ENCODE data around the gene NEURL3.

GRCh38 chr2:96529376-96530143 is 24.4 kb upstream of the NEURL3 start:
- TF ChIP-seq, protein P1, sequence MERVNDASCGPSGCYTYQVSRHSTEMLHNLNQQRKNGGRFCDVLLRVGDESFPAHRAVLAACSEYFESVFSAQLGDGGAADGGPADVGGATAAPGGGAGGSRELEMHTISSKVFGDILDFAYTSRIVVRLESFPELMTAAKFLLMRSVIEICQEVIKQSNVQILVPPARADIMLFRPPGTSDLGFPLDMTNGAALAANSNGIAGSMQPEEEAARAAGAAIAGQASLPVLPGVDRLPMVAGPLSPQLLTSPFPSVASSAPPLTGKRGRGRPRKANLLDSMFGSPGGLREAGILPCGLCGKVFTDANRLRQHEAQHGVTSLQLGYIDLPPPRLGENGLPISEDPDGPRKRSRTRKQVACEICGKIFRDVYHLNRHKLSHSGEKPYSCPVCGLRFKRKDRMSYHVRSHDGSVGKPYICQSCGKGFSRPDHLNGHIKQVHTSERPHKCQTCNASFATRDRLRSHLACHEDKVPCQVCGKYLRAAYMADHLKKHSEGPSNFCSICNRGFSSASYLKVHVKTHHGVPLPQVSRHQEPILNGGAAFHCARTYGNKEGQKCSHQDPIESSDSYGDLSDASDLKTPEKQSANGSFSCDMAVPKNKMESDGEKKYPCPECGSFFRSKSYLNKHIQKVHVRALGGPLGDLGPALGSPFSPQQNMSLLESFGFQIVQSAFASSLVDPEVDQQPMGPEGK (CRISPR knock-in tag; IDR thresholded peaks at IDR 0.05; ENCODE audit: borderline replicate concordance) = no peak
- TF ChIP-seq ZFP30 (CRISPR knock-in tag; IDR thresholded peaks at IDR 0.05) = no peak
- no peak for TF ChIP-seq CREB5 (CRISPR knock-in tag; IDR thresholded peaks at IDR 0.05; ENCODE audit: low read depth)
- TF ChIP-seq ISL1 (CRISPR knock-in tag; IDR thresholded peaks at IDR 0.05) = no peak
- no peak for TF ChIP-seq TCF4 (CRISPR knock-in tag; IDR thresholded peaks at IDR 0.05; ENCODE audit: borderline replicate concordance)
- TF ChIP-seq RARB (CRISPR knock-in tag; IDR thresholded peaks at IDR 0.05) = no peak
- TF ChIP-seq GLIS3 (CRISPR knock-in tag; IDR thresholded peaks at IDR 0.05) = no peak
- TF ChIP-seq ZNF70 (CRISPR knock-in tag; IDR thresholded peaks at IDR 0.05) = no peak
- TF ChIP-seq TOX (CRISPR knock-in tag; IDR thresholded peaks at IDR 0.05; ENCODE audit: borderline replicate concordance) = no peak
- no peak for TF ChIP-seq BACH2 (CRISPR knock-in tag; IDR thresholded peaks at IDR 0.05; ENCODE audit: borderline replicate concordance)

Data from SK-N-SH treated with all-trans-retinoic acid at 6 μM for 48 hours (cell line).